ENCODE measurements around the gene SEMA4C. TPM values are rescaled to one million over a fixed set of nuclear protein-coding genes. Genes with fewer than 3 reads are reported as not detected.

The SEMA4C gene
- total and polyA plus RNA-seq, 7 donors: 4.1 to 10.8 (median 9.5) TPM

- intact Hi-C loops (cut with DNase I): no loop called here
- DNase-seq (no peak), ATAC-seq (no peak)
- TF ChIP-seq CTCF (IDR thresholded peaks at IDR 0.05): no peak
- no peak overlapping the region for H3K27ac ChIP-seq
- peaks cover 17% of the 10 kb centered on the region for H3K4me1 ChIP-seq
- no peaks in the 10 kb centered on the region for H3K9me3 ChIP-seq
- no peaks in the 10 kb centered on the region for H3K36me3 ChIP-seq (ENCODE audit: insufficient read depth in 1 of 2, low read depth in 1 of 2)
- whole genome bisulfite sequencing, 3 donors: 72 to 83% (median 73%) methylated on average over 7 of the region's 7 CpGs
- H3K27me3 ChIP-seq (ENCODE audit: insufficient read depth in 3 of 3, low read length in 2 of 3): no peaks in the 10 kb centered on the region
- no peak overlapping the region for H3K4me3 ChIP-seq
Observed at GRCh38 chr2:96903815-96904214, 33.9 kb upstream of the SEMA4C start.

- no peak overlapping the region for H3K4me3 ChIP-seq
- H3K36me3 ChIP-seq (ENCODE audit: insufficient read depth in 1 of 2, low read depth in 1 of 2): no peaks in the 10 kb centered on the region
- WGBS, 3 donors: 77 to 91% (median 84%) methylated on average over 7 of the region's 7 CpGs
- intact Hi-C loops (cut with DNase I): no loop called here
- TF ChIP-seq CTCF (IDR thresholded peaks at IDR 0.05): no peak
- H3K9me3 ChIP-seq: no peaks in the 10 kb centered on the region
- H3K4me1 ChIP-seq: peaks cover 20% of the 10 kb centered on the region
- no peak for ATAC-seq
- DNase-seq: no peak
- no peak overlapping the region for H3K27ac ChIP-seq
- H3K27me3 ChIP-seq (ENCODE audit: insufficient read depth in 3 of 3, low read length in 2 of 3): no peaks in the 10 kb centered on the region
Observed at GRCh38 chr2:96903318-96903717, 33.4 kb upstream of the SEMA4C start.

- ATAC-seq (no peak), DNase-seq (no peak)
- no peaks in the 10 kb centered on the region for H3K9me3 ChIP-seq
- 76 to 84% (median 77%) methylated on average over 10 of the region's 10 CpGs for WGBS, 3 donors
- H3K27ac ChIP-seq: no peak overlapping the region
- H3K4me1 ChIP-seq: peaks cover 19% of the 10 kb centered on the region
- TF ChIP-seq CTCF (IDR thresholded peaks at IDR 0.05): no peak
- H3K27me3 ChIP-seq (ENCODE audit: insufficient read depth in 3 of 3, low read length in 2 of 3): no peaks in the 10 kb centered on the region
- H3K36me3 ChIP-seq (ENCODE audit: insufficient read depth in 1 of 2, low read depth in 1 of 2): no peaks in the 10 kb centered on the region
- intact Hi-C loops (cut with DNase I): no loop called here
- no peak overlapping the region for H3K4me3 ChIP-seq
Observed at GRCh38 chr2:96900237-96900636, 30.4 kb upstream of the SEMA4C start.

GRCh38 chr2:96899413-96899741 lies 29.5 kb upstream of the SEMA4C start:
- Histone ChIP-seq H3K36me3 (ENCODE audit: insufficient read depth in 1 of 2, low read depth in 1 of 2) (no peaks in the 10 kb centered on the region), H3K27me3 (ENCODE audit: insufficient read depth in 3 of 3, low read length in 2 of 3) (no peaks in the 10 kb centered on the region), H3K27ac (no peak overlapping the region), H3K4me1 (peaks cover 23% of the 10 kb centered on the region), H3K4me3 (no peak overlapping the region), H3K9me3 (no peaks in the 10 kb centered on the region)
- intact Hi-C loops (cut with DNase I): no loop called here
- no peak for TF ChIP-seq CTCF (IDR thresholded peaks at IDR 0.05)
- DNase-seq (no peak), ATAC-seq (no peak)
- 44 to 65% (median 53%) methylated on average over 3 to 4 of the region's 4 CpGs for WGBS, 3 donors

GRCh38 chr2:96898641-96899412 lies 28.9 kb upstream of the SEMA4C start:
- ATAC-seq: peak; percentile 84 to 98 (median 93)
- H3K9me3 ChIP-seq: no peaks in the 10 kb centered on the region
- H3K4me3 ChIP-seq: no peak overlapping the region
- H3K27ac ChIP-seq: no peak overlapping the region
- peak; percentile 66 to 88 for DNase-seq
- intact Hi-C loops (cut with DNase I): no loop called here
- 39 to 49% (median 44%) methylated on average over 10 to 11 of the region's 11 CpGs for WGBS, 3 donors
- TF ChIP-seq CTCF (IDR thresholded peaks at IDR 0.05): no peak
- H3K4me1 ChIP-seq: peaks cover 24% of the 10 kb centered on the region
- no peaks in the 10 kb centered on the region for H3K36me3 ChIP-seq (ENCODE audit: insufficient read depth in 1 of 2, low read depth in 1 of 2)
- H3K27me3 ChIP-seq (ENCODE audit: insufficient read depth in 3 of 3, low read length in 2 of 3): no peaks in the 10 kb centered on the region

Data from psoas muscle (tissue), 8 donors.